Stimulated activated CD8-positive, alpha-beta memory T cell treated with anti-CD3 and anti-CD28 coated beads, Interleukin-15, amount 100 ng/mL, for 48 hours (primary cell): ENCODE data around the gene WEE1.
"Not testable (repeated sequence)": the region's sequence is repeated elsewhere in the genome, so short reads cannot be mapped to it uniquely, and the experiment has no call there.

Experiments used
- DNase-seq, 2 donors: peaks; one replicate each; pipeline ENCODE4 v3.0.0-alpha.2; 2020; ENCODE audit warnings: low read depth in 2 of 2

The WEE1 gene

GRCh38 chr11:9596926-9597464 is 23.5 kb downstream of the WEE1 start:
- no peak for DNase-seq

GRCh38 chr11:9600166-9600565 is 26.7 kb downstream of the WEE1 start:
- DNase-seq = no peak

GRCh38 chr11:9600644-9601036 is 27.2 kb downstream of the WEE1 start:
- DNase-seq = no peak

- peak; percentile 57 to 76 for DNase-seq
Measured at GRCh38 chr11:9601037-9601875, 27.8 kb downstream of the WEE1 start.

- no peak for DNase-seq
Measured at GRCh38 chr11:9601876-9602199, 28.4 kb downstream of the WEE1 start.

GRCh38 chr11:9603214-9603613 is 29.7 kb downstream of the WEE1 start:
- not testable (repeated sequence) for DNase-seq

GRCh38 chr11:9604134-9604533 is 30.7 kb downstream of the WEE1 start:
- DNase-seq = no peak

GRCh38 chr11:9605742-9606141 is 32.3 kb downstream of the WEE1 start:
- DNase-seq = no peak

GRCh38 chr11:9606809-9607510 is 33.5 kb downstream of the WEE1 start:
- DNase-seq = no peak

- DNase-seq = no peak
Measured at GRCh38 chr11:9607511-9607899, 34.0 kb downstream of the WEE1 start.

GRCh38 chr11:9609002-9609759 is 35.7 kb downstream of the WEE1 start:
- DNase-seq = no peak

- DNase-seq = no peak
Measured at GRCh38 chr11:9609841-9610240, 36.4 kb downstream of the WEE1 start.

- DNase-seq = peak; percentile 78 to 81
Measured at GRCh38 chr11:9613118-9613829, 39.8 kb downstream of the WEE1 start.

- DNase-seq = peak; percentile 91
Measured at GRCh38 chr11:9613830-9614762, 40.6 kb downstream of the WEE1 start.

GRCh38 chr11:9615031-9615451 is 41.6 kb downstream of the WEE1 start:
- DNase-seq = no peak

- no peak for DNase-seq
Measured at GRCh38 chr11:9616042-9616675, 42.7 kb downstream of the WEE1 start.

- DNase-seq = peak in 1 of 2 donors; percentile 21
Measured at GRCh38 chr11:9616858-9617257, 43.4 kb downstream of the WEE1 start.

GRCh38 chr11:9617940-9618339 is 44.5 kb downstream of the WEE1 start:
- no peak for DNase-seq

- DNase-seq = no peak
Measured at GRCh38 chr11:9619004-9619403, 45.5 kb downstream of the WEE1 start.

- no peak for DNase-seq
Measured at GRCh38 chr11:9619971-9620370, 46.5 kb downstream of the WEE1 start.
